Activated CD8-positive, alpha-beta memory T cell treated with anti-CD3 and anti-CD28 coated beads for 36 hours (primary cell): ENCODE measurements around the gene CD58. TPM values are rescaled to one million over a fixed set of nuclear protein-coding genes. Genes with fewer than 3 reads are reported as not detected.

ENCODE experiments used
- CTCF ChIA-PET: fragments of 350-600 bp; sonication (Branson Sonifier 250); formaldehyde crosslinking; loops from one replicate; lab custom pipeline; 2021; ENCODE audit warnings: antibody characterized with exemption; lab: Charles Lee
- POLR2A ChIA-PET: fragments of 350-600 bp; sonication (Branson Sonifier 250); formaldehyde crosslinking; loops from one replicate; lab custom pipeline; 2021; ENCODE audit warnings: antibody characterized with exemption; lab: Charles Lee
- total RNA-seq, 2 experiments: library from RNA; stranded (reverse); gene quantifications; one replicate each; pipeline ENCODE4 v1.2.3, GENCODE V29; 2021

Gene CD58
- total RNA-seq, 2 experiments from 2014 or later, result 28.8 to 29.1 TPM

GRCh38 chr1:116531917-116532316, 38.9 kb downstream of the CD58 start:
- ChIA-PET CTCF (no interaction called here), POLR2A (no interaction called here)

- POLR2A ChIA-PET, result no interaction called here
- CTCF ChIA-PET, result no interaction called here
Observed at GRCh38 chr1:116529681-116530080, 41.1 kb downstream of the CD58 start.

DNA sequence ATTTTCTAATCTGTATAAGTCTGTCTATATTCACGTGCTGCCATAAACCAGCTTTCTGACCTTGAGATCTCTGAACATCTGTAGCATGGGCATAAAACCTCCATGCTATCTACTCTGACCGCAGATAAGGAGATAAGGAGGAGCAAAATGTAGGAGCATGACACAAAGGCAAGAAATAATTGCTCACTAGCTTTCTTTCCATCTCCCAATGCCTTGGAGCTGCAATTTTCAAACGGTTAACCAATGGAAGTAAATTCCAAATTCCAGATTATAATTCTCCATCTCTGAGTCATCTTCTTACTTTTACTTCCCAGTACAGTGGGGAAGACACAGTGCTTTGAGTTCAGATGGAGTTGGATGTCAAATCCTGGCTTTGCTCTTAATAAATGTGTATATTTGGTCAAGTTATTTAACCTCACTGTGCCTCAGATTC, 41.6 kb downstream of the CD58 start:
- POLR2A ChIA-PET, result no interaction called here
- CTCF ChIA-PET, result no interaction called here

- POLR2A ChIA-PET, result no interaction called here
Observed at GRCh38 chr1:116528329-116529083, 42.3 kb downstream of the CD58 start.

DNA sequence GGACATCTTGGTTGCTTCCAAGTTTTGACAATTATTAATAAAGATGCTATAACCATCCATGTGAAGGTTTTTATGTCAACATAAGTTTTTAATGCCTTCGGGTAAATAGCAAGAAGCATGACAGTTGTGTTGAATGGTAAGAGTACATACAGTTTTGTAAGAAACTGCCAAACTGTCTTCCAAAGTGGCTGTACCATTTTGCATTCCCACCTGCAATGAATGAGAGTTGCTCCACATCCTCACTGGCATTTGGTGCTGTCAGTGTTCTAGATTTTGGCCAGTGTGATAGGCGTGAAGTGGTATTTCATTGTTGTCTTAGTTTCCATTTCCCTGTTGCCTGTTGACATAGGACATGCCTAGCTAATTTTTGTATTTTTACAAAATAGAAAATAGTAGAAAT, 45.4 kb downstream of the CD58 start:
- POLR2A ChIA-PET, result no interaction called here
- CTCF ChIA-PET, result no interaction called here

More at GRCh38 chr1:116528329-116529083, 42.3 kb downstream of the CD58 start:
- CTCF ChIA-PET, result no interaction called here

- CTCF ChIA-PET, result no interaction called here
- POLR2A ChIA-PET, result no interaction called here
Observed at GRCh38 chr1:116521186-116521585, 49.6 kb downstream of the CD58 start.

- CTCF ChIA-PET, result no interaction called here
- POLR2A ChIA-PET, result no interaction called here
Observed at GRCh38 chr1:116518400-116518799, 52.4 kb downstream of the CD58 start.

- POLR2A ChIA-PET, result no interaction called here
- CTCF ChIA-PET, result interaction anchor here (2.4 kb wide), 1 partner anchor 40 kb away, joined by 10 read pairs; no protein-coding TSS in a partner anchor
Observed at GRCh38 chr1:116516631-116517030, 54.2 kb downstream of the CD58 start.

DNA sequence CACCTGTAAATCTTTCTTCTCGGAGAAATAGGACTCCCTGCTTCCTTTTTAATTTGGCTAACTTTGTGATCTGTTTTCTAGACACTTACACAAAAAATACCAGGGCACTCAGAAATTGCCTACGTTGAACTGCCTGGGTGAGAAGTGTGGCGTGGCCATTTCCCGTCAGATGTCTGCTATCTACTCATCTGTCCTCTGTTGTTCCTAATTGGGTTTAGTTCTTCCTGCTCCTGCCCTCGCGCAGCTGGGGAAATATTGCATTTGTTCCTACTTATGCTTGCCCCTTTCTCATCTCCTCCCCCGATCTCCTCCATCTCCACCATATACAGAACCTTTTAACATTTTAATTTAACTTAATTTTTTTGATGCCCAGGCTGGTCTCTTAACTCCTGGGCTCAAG, 55.1 kb downstream of the CD58 start:
- POLR2A ChIA-PET, result interaction anchor here (0.5 to 2.5 kb wide), 6 partner anchors 12 to 209 kb away, joined by 4 to 29 read pairs (median 10); no protein-coding TSS in a partner anchor
- CTCF ChIA-PET, result interaction anchor here (0.7 to 2.4 kb wide), 7 partner anchors 23 to 377 kb away, joined by 3 to 10 read pairs (median 5); no protein-coding TSS in a partner anchor

DNA sequence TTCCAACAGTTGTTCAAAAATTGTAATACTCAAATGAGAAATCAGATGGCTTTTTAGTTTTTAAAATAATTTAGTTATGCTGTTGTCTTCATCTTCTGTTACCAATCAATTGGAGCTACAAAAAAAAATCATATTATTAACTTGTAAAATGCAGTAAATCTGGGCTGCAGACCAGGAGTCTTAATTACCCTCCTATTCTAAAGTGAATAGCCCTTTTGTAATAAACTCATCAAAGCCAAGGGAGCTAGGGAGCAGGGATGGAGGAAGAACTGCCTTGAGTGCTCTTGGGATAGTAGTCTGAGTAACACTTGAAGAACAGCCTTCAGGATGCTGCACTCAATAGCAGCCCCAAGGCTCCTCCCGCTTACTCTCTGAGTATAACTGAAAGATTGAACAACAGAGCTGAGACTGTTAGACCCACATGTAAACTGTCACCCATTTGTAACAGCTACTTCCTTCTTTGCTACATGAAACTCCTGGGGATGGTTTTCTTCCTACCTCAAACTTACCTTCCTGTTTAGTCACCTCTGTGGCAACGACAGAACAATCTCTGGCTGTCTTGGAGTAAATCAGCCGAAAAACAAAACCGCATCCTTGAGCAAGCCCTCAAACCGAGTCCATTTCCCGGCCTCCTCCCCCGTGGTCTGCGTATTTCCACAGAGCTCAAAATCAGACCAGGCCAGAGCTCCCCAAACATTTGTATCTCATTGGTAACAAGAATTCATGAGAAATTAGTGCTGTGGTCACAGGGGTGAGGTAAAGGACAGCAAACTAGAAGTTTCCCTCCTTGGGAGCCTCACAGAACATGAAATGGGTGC, 55.9 kb downstream of the CD58 start:
- ChIA-PET CTCF (interaction anchor here (0.7 to 2.4 kb wide), 7 partner anchors 15 to 376 kb away, joined by 3 to 10 read pairs (median 5); no protein-coding TSS in a partner anchor), POLR2A (interaction anchor here (1.0 to 2.5 kb wide), 6 partner anchors 11 to 142 kb away, joined by 4 to 29 read pairs (median 10); partner anchors contain the start of gene ATP1A1)

DNA sequence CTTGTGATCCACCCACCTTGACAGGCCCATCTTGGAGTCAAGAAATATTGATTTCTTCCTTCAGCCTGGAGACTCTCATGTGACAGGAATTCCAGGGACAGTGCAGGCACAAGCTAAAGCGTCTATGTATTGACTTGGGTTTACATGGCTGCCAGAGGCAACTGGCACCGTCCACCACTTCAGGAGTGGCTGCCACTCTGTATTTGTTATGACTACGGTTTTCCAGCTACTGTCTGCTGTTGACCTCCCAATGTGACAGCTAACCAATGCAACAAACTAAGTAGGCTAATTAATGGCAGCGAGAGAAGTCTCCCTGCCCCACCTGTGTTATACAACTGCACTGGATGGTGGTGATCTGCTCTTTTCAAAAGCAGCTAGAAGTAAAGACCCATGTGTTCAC, 56.9 kb downstream of the CD58 start:
- ChIA-PET CTCF (interaction anchor here (1.3 to 2.4 kb wide), 3 partner anchors 9 to 43 kb away, joined by 4 to 10 read pairs (median 5); no protein-coding TSS in a partner anchor), POLR2A (interaction anchor here (1.1 to 2.5 kb wide), 3 partner anchors 10 to 375 kb away, joined by 4 to 29 read pairs (median 4); partner anchors contain the start of gene ATP1A1)

DNA sequence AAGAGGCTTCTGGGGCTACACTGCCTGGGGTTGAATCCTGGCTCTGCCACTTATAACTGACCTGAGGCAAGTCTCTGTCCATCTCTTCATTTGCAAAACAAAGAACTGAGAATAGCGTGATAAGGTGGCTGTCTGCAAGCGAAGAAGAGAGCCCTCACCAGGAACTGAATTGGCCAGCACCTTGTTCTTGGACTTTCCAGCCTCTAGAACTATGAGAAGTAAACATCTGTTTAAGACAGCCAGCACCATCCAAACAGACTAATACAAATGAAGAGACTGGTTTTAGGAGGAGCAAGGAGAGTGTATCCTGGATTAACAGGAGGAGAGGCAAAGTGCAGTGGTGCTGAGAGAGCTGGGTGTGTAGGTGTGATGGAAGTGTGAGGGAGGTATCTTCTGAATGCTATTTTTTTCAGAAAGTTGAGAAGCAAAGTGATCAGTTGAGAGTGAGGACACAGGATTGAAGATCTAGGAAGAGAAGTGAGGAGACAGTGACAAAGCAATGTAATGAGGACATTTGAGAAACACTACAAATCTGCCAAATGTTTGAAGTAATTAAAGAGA, 59.3 kb downstream of the CD58 start:
- ChIA-PET CTCF (interaction anchor here (0.8 kb wide), 1 partner anchor 12 kb away, joined by 3 read pairs; no protein-coding TSS in a partner anchor), POLR2A (no interaction called here)

GRCh38 chr1:116510361-116510760, 60.5 kb downstream of the CD58 start:
- POLR2A ChIA-PET, result no interaction called here
- CTCF ChIA-PET, result no interaction called here

GRCh38 chr1:116508984-116509980, 61.5 kb downstream of the CD58 start:
- POLR2A ChIA-PET, result interaction anchor here (0.7 kb wide), 1 partner anchor 8 kb away, joined by 3 read pairs; no protein-coding TSS in a partner anchor

DNA sequence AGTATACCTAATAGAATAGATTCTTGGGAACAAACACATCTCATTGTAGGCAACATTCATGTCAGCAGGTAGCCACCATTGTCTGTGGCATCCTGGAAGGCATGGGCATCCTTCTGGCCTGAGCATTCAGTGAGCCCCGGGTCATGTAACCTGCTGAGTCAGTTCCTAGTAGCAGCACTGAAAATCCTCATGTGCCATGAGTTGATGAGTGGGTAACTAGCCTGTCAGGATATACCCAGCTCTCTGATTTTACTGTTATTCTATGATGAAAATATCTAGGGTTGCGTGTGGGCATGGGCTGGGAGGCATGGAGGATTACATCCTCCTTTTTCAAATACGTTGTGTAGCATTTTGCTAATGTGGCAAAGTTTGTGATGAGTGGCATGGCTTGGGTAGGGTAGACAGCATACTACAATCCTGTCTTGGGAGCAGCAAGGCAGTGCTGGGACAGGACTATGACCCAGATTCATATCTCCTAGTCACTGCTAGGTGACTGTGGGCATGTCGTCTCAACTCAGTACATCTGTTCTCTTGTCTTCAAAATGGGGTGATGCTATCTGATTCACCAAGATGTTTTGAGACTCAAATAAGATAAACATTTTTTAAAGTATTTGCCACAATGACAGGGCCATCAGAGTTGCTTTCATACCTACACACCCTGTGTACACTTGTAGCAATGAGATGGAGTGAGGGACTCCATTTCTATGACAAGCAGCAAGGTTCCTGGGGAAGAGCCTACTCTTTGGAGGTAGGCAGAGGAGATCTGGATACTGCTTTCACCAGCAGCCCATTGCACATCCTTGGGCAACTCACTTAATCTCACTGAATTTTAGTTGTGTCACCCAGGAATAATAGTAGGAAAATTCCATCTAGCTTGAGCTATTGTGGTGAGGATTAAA, 62.5 kb downstream of the CD58 start:
- POLR2A ChIA-PET, result no interaction called here
- CTCF ChIA-PET, result interaction anchor here (0.9 to 1.0 kb wide), 2 partner anchors 9 to 48 kb away, joined by 3 to 4 read pairs; no protein-coding TSS in a partner anchor

More at GRCh38 chr1:116508984-116509980, 61.5 kb downstream of the CD58 start:
- CTCF ChIA-PET, result interaction anchor here (0.9 kb wide), 1 partner anchor 10 kb away, joined by 3 read pairs; no protein-coding TSS in a partner anchor

GRCh38 chr1:116507631-116508030, 63.2 kb downstream of the CD58 start:
- POLR2A ChIA-PET, result no interaction called here
- CTCF ChIA-PET, result interaction anchor here (1.0 kb wide), 1 partner anchor 49 kb away, joined by 4 read pairs; no protein-coding TSS in a partner anchor
